CD14-positive monocyte (primary cell): ENCODE data around the gene ARID3B. TPM values are rescaled to one million over a fixed set of nuclear protein-coding genes. Genes with fewer than 3 reads are reported as not detected.

Source experiments
- DNase-seq, 3 donors: peaks; one replicate each; pipeline ENCODE4 v3.0.0-alpha.2; 2011 to 2022
- H2AFZ ChIP-seq: 2 replicates; pipeline ENCODE4 v1.6.0; 2012; ENCODE audit warnings: mild to moderate bottlenecking, low read depth, low read length, inconsistent platforms; ENCODE audit not compliant: insufficient read depth, poor library complexity, severe bottlenecking
- H3K27ac ChIP-seq, 2 donors: 1 replicate in 1 of 2; 2 replicates in 1 of 2; pipeline ENCODE4 v1.5.1; 2012 to 2013; ENCODE audit warnings: low read length in 2 of 2, control low read depth in 1 of 2, inconsistent platforms in 1 of 2, low read depth in 1 of 2, mild to moderate bottlenecking in 1 of 2
- H3K27me3 ChIP-seq, 2 donors: one replicate each; pipeline versions ENCODE4 v1.6.0 to v1.6.1; 2011 to 2013; ENCODE audit warnings: low read length in 2 of 2; ENCODE audit not compliant: control insufficient read depth in 2 of 2, insufficient read depth in 2 of 2
- H3K36me3 ChIP-seq, 2 donors: replicated peaks in 1 of 2; 1 replicate in 1 of 2; 2 replicates in 1 of 2; pipeline versions ENCODE4 v1.5.1 to v1.6.1; 2012 to 2013; ENCODE audit warnings: low read length in 2 of 2, control low read depth in 1 of 2, inconsistent platforms in 1 of 2, mild to moderate bottlenecking in 1 of 2; ENCODE audit not compliant: insufficient read depth in 2 of 2, control insufficient read depth in 1 of 2
- H3K4me1 ChIP-seq, 2 donors: 1 replicate in 1 of 2; 2 replicates in 1 of 2; pipeline versions ENCODE4 v1.5.1 to v1.6.1; 2012 to 2013; ENCODE audit warnings: low read length in 2 of 2, control low read depth in 1 of 2, inconsistent platforms in 1 of 2, mild to moderate bottlenecking in 1 of 2, moderate library complexity in 1 of 2; ENCODE audit not compliant: insufficient read depth in 2 of 2, control insufficient read depth in 1 of 2
- H3K4me2 ChIP-seq: replicated peaks from 2 replicates; pipeline ENCODE3; 2012; ENCODE audit warnings: low read length, moderate library complexity, mild to moderate bottlenecking; ENCODE audit not compliant: poor library complexity, severe bottlenecking; ENCODE audit errors: extremely low read depth
- H3K4me3 ChIP-seq, 3 experiments: fragments of 200-600 bp in 1 of 3; sonication (generic) in 1 of 3; replicated peaks in 1 of 3; 1 replicate in 2 of 3; 2 replicates in 1 of 3; pipeline ENCODE4 v1.5.1; 2011 to 2013; ENCODE audit warnings: low read length in 3 of 3, mild to moderate bottlenecking in 3 of 3, control low read depth in 2 of 3, low read depth in 2 of 3, inconsistent platforms in 1 of 3, moderate library complexity in 1 of 3
- H3K79me2 ChIP-seq: 2 replicates; pipeline ENCODE4 v1.6.0; 2012; ENCODE audit warnings: mild to moderate bottlenecking, control low read depth, inconsistent platforms, low read length, moderate library complexity; ENCODE audit not compliant: insufficient read depth
- H3K9ac ChIP-seq: 2 replicates; pipeline ENCODE4 v1.6.0; 2017; ENCODE audit warnings: low read length, mild to moderate bottlenecking; ENCODE audit not compliant: insufficient read depth, poor library complexity, severe bottlenecking
- H3K9me3 ChIP-seq, 2 donors: replicated peaks in 1 of 2; 1 replicate in 1 of 2; 2 replicates in 1 of 2; pipeline versions ENCODE4 v1.5.1 to v1.6.1; 2012 to 2013; ENCODE audit warnings: low read length in 2 of 2, control low read depth in 1 of 2; ENCODE audit not compliant: control insufficient read depth in 1 of 2, insufficient read depth in 1 of 2
- H4K20me1 ChIP-seq: 2 replicates; pipeline ENCODE4 v1.6.0; 2012; ENCODE audit warnings: mild to moderate bottlenecking, low read length, control low read depth, moderate library complexity; ENCODE audit not compliant: insufficient read depth
- H3K27ac Mint-ChIP-seq, 7 donors: one replicate each; pipeline ENCODE4 v1.8.0; 2020; ENCODE audit warnings: mild to moderate bottlenecking in 7 of 7, mixed read lengths in 7 of 7, moderate library complexity in 6 of 7, inconsistent platforms in 2 of 7
- H3K27me3 Mint-ChIP-seq, 3 donors: one replicate each; pipeline ENCODE4 v1.8.0; 2021 to 2022; ENCODE audit warnings: low read depth in 3 of 3, mild to moderate bottlenecking in 3 of 3, mixed read lengths in 3 of 3, moderate library complexity in 3 of 3, inconsistent platforms in 1 of 3
- H3K36me3 Mint-ChIP-seq, 2 donors: one replicate each; pipeline ENCODE4 v1.8.0; 2020; ENCODE audit warnings: mixed read lengths in 2 of 2, inconsistent platforms in 1 of 2, mild to moderate bottlenecking in 1 of 2
- H3K4me1 Mint-ChIP-seq: one replicate; pipeline ENCODE4 v1.8.0; 2020; ENCODE audit warnings: mild to moderate bottlenecking, mixed read lengths
- H3K4me3 Mint-ChIP-seq, 2 donors: one replicate each; pipeline ENCODE4 v1.8.0; 2020; ENCODE audit warnings: mild to moderate bottlenecking in 2 of 2, mixed read lengths in 2 of 2, moderate library complexity in 1 of 2
- H3K9me3 Mint-ChIP-seq, 7 donors: one replicate each; pipeline ENCODE4 v1.8.0; 2020 to 2022; ENCODE audit warnings: mixed read lengths in 7 of 7, mild to moderate bottlenecking in 6 of 7, moderate library complexity in 6 of 7, inconsistent platforms in 2 of 7
- WGBS: methylation state at CpG from one replicate; pipeline ENCODE4 v1.1.5; 2013; ENCODE audit warnings: missing lambda C conversion rate; ENCODE audit not compliant: insufficient coverage; 5-methylcytosine and 5-hydroxymethylcytosine counted together
- intact Hi-C, 2 donors: fragments of 100-400 bp; cut with micrococcal nuclease; formaldehyde crosslinking; loops; one replicate each; pipeline versions ENCODE4 v1.15.0 to v1.15.1; 2023
- polyA plus RNA-seq, 3 donors: library from polyadenylated mRNA; depleted of rRNA in 1 of 3; unstranded in 2 of 3; stranded (reverse) in 1 of 3; fragments of 300-500 nt in 2 of 3; fragments of >200 nt in 1 of 3; fragmentation: Illumina TruSeq in 2 of 3; gene quantifications; 1 replicate in 2 of 3; 2 replicates in 1 of 3; pipeline ENCODE4 v1.2.3, GENCODE V29; 2012 to 2021
- TF ChIP-seq, protein P1 (sequence below): fragments of 200-600 bp; IDR thresholded peaks from one replicate; pipeline ENCODE4 v1.8.0; 2022; ENCODE audit warnings: antibody characterized with exemption, mild to moderate bottlenecking

Gene ARID3B
- polyA plus RNA-seq, 3 donors, result 2.3 to 17.4 (median 4.4) TPM

DNA sequence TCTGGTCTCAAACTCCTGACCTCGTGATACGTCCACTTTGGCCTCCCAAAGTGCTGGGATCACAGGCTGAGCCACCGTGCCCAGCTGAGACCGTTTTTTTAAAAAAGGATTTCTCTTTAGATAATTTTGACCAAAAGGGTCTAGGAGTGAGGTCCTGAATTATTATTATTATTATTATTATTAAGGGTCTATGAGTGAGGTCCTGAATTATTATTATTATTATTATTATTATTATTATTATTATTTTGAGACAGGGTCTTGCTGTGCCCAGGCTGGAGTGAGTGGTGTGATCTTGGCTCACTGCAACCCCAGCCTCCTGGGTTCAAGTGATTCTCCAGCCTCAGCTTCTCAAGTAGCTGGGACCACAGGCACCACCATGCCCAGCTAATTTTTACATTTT is 20.6 kb upstream of the ARID3B start:
- no peak overlapping the region for H3K4me3 ChIP-seq
- H2AFZ ChIP-seq, result no peak overlapping the region
- no peaks in the 10 kb centered on the region for H3K36me3 ChIP-seq
- DNase-seq, result no peak
- H3K9ac ChIP-seq, result no peak overlapping the region
- H3K4me2 ChIP-seq, result no peak overlapping the region
- no peak overlapping the region for H3K4me3 Mint-ChIP-seq
- H3K9me3 ChIP-seq, result no peaks in the 10 kb centered on the region
- peaks cover 0 to 2% of the 10 kb centered on the region in 2 donors for H3K36me3 Mint-ChIP-seq
- H3K27me3 ChIP-seq, result no peaks in the 10 kb centered on the region
- H3K9me3 Mint-ChIP-seq, result peaks cover 0 to 6% (median 0%) of the 10 kb centered on the region in 7 donors
- no peaks in the 10 kb centered on the region for H3K4me1 ChIP-seq
- TF ChIP-seq, protein P1, sequence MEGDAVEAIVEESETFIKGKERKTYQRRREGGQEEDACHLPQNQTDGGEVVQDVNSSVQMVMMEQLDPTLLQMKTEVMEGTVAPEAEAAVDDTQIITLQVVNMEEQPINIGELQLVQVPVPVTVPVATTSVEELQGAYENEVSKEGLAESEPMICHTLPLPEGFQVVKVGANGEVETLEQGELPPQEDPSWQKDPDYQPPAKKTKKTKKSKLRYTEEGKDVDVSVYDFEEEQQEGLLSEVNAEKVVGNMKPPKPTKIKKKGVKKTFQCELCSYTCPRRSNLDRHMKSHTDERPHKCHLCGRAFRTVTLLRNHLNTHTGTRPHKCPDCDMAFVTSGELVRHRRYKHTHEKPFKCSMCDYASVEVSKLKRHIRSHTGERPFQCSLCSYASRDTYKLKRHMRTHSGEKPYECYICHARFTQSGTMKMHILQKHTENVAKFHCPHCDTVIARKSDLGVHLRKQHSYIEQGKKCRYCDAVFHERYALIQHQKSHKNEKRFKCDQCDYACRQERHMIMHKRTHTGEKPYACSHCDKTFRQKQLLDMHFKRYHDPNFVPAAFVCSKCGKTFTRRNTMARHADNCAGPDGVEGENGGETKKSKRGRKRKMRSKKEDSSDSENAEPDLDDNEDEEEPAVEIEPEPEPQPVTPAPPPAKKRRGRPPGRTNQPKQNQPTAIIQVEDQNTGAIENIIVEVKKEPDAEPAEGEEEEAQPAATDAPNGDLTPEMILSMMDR, result no peak
- no peaks in the 10 kb centered on the region for H3K79me2 ChIP-seq
- no peak overlapping the region for H3K27ac ChIP-seq
- no peaks in the 10 kb centered on the region for H4K20me1 ChIP-seq
- peaks cover 1% of the 10 kb centered on the region for H3K4me1 Mint-ChIP-seq
- H3K27ac Mint-ChIP-seq, result no peak overlapping the region
- H3K27me3 Mint-ChIP-seq, result peaks cover 0 to 2% (median 2%) of the 10 kb centered on the region in 3 donors
- intact Hi-C loops, result no loop called here
- WGBS, result 100% methylated on average over 2 of the region's 4 CpGs

DNA sequence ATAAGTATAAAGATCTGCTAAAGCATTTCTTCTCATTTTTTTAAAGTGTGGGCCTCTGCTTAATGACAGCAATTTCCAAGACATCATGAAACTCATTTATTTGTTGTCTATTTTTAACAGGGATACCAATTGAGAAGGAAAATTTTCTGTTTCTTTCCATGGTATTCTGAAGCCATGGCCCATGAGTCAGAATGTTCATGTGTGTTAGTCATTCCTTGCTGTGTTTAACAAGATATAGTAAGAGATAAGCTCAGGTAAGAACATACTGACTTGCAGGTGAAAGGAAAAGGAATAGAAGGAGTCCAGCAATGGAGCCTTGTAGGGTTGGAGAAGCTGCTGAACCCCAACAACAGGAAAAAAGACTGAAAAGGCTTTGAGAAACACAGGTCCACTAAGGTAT is 17.0 kb upstream of the ARID3B start:
- H3K27ac Mint-ChIP-seq, result no peak overlapping the region
- H3K4me2 ChIP-seq, result no peak overlapping the region
- no peak overlapping the region for H2AFZ ChIP-seq
- H3K36me3 ChIP-seq, result no peaks in the 10 kb centered on the region
- H3K9me3 ChIP-seq, result no peaks in the 10 kb centered on the region
- no peak overlapping the region for H3K27ac ChIP-seq
- no peaks in the 10 kb centered on the region for H3K27me3 ChIP-seq
- no peaks in the 10 kb centered on the region for H4K20me1 ChIP-seq
- no peaks in the 10 kb centered on the region for H3K4me1 ChIP-seq
- H3K4me3 ChIP-seq, result no peak overlapping the region
- no peak overlapping the region for H3K9ac ChIP-seq
- H3K79me2 ChIP-seq, result no peaks in the 10 kb centered on the region
- TF ChIP-seq, protein P1, result no peak
- H3K36me3 Mint-ChIP-seq, result peaks cover 0 to 2% of the 10 kb centered on the region in 2 donors
- peaks cover 0 to 1% (median 0%) of the 10 kb centered on the region in 3 donors for H3K27me3 Mint-ChIP-seq
- no peak overlapping the region for H3K4me3 Mint-ChIP-seq
- H3K9me3 Mint-ChIP-seq, result peaks cover 0 to 6% (median 0%) of the 10 kb centered on the region in 7 donors
- no peaks in the 10 kb centered on the region for H3K4me1 Mint-ChIP-seq
- DNase-seq, result no peak
- intact Hi-C loops, result no loop called here
